Measurements from ENCODE around the gene FYB2.

Gene FYB2

DNA sequence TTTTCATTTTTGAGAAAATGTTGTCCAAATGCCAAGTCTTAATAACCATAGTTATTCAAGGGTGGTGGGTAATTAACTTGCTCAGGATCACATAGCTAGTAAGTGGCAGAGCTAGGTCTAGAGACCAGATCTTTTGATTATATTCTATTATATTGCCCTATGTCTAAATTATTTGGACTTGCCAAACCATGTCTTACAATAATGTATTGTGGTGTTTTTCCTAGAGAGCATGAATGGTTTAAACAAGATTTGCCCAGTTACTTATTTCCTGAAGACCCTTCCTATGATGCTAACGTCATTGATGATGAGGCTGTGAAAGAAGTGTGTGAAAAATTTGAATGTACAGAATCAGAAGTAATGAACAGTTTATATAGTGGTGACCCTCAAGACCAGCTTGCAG, 115.5 kb downstream of the FYB2 start:
- no peak overlapping the region for H3K9ac ChIP-seq
- H4K20me1 ChIP-seq (ENCODE audit: insufficient read depth): no peaks in the 10 kb centered on the region
- TF ChIP-seq, protein P1, sequence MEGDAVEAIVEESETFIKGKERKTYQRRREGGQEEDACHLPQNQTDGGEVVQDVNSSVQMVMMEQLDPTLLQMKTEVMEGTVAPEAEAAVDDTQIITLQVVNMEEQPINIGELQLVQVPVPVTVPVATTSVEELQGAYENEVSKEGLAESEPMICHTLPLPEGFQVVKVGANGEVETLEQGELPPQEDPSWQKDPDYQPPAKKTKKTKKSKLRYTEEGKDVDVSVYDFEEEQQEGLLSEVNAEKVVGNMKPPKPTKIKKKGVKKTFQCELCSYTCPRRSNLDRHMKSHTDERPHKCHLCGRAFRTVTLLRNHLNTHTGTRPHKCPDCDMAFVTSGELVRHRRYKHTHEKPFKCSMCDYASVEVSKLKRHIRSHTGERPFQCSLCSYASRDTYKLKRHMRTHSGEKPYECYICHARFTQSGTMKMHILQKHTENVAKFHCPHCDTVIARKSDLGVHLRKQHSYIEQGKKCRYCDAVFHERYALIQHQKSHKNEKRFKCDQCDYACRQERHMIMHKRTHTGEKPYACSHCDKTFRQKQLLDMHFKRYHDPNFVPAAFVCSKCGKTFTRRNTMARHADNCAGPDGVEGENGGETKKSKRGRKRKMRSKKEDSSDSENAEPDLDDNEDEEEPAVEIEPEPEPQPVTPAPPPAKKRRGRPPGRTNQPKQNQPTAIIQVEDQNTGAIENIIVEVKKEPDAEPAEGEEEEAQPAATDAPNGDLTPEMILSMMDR (conservative IDR thresholded peaks at IDR 0.05; ENCODE audit: low read depth, low read length): no peak
- H3K27me3 ChIP-seq (ENCODE audit: insufficient read depth, low read depth): no peaks in the 10 kb centered on the region
- no peak overlapping the region for H3K4me3 ChIP-seq (IDR thresholded peaks at IDR 0.05; ENCODE audit: insufficient read depth, low read depth, low read length)
- no peak overlapping the region for H3K27ac ChIP-seq
- H3K4me2 ChIP-seq: no peak overlapping the region
- no peaks in the 10 kb centered on the region for H3K36me3 ChIP-seq (ENCODE audit: insufficient read depth)
- H3K4me1 ChIP-seq (ENCODE audit: low read depth, poor library complexity, severe bottlenecking): peaks cover 11% of the 10 kb centered on the region
- H3K79me2 ChIP-seq (ENCODE audit: insufficient read depth, low read depth): no peaks in the 10 kb centered on the region
- no peak overlapping the region for H2AFZ ChIP-seq (ENCODE audit: low read depth)

DNA sequence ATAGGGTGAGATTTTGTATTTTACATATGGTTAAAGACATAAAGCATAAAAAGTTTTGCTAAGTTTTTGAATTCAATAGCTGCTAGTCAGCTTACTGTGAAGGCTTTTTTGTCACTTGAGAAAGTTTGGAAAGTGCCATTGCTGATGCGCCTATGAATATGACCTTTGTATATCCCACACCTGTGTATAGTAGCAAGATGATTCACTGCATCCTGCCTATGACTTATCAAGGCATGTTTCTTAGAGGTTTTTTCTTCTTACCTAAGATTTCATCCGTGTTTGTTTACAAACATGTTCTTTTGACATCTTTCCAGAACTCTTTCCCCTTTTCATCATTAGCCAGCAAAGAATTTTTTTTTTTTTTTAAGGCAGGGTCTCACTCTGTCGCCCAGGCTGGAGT, 122.5 kb downstream of the FYB2 start:
- TF ChIP-seq, protein P1 (conservative IDR thresholded peaks at IDR 0.05; ENCODE audit: low read depth, low read length): no peak
- Histone ChIP-seq H3K79me2 (ENCODE audit: insufficient read depth, low read depth) (no peaks in the 10 kb centered on the region), H2AFZ (ENCODE audit: low read depth) (no peak overlapping the region), H3K27ac (no peak overlapping the region), H4K20me1 (ENCODE audit: insufficient read depth) (no peaks in the 10 kb centered on the region), H3K4me1 (ENCODE audit: low read depth, poor library complexity, severe bottlenecking) (no peaks in the 10 kb centered on the region), H3K9ac (no peak overlapping the region), H3K27me3 (ENCODE audit: insufficient read depth, low read depth) (no peaks in the 10 kb centered on the region), H3K4me2 (no peak overlapping the region), H3K36me3 (ENCODE audit: insufficient read depth) (no peaks in the 10 kb centered on the region), H3K4me3 (IDR thresholded peaks at IDR 0.05; ENCODE audit: insufficient read depth, low read depth, low read length) (no peak overlapping the region)

DNA sequence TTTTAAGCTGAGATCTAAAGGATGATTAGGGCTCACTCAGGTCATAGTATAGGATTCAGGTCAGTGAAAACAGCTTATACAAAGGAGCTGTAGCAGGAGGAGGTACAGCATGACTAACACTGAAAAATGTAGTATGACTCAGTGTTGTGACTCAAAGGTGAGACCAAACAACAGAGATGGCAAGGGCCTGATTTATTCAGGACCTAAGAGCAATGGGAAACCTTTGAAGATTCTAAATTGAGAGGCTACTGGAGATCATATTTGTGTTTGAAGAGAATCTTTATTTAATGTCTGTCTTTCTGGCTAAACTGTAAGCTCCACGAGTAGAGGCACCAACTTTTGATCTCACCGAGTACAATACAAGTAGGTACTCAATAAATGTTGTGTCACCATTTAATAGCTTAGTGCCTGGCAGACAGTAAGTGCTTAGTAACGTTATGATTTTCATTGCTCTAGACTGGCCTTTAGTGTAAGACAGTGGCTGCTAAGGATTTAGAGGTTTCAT, 130.6 kb downstream of the FYB2 start:
- Histone ChIP-seq H4K20me1 (ENCODE audit: insufficient read depth) (no peaks in the 10 kb centered on the region), H3K4me3 (IDR thresholded peaks at IDR 0.05; ENCODE audit: insufficient read depth, low read depth, low read length) (no peak overlapping the region), H3K27ac (no peak overlapping the region), H2AFZ (ENCODE audit: low read depth) (no peak overlapping the region), H3K9ac (no peak overlapping the region), H3K4me1 (ENCODE audit: low read depth, poor library complexity, severe bottlenecking) (peaks cover 7% of the 10 kb centered on the region), H3K4me2 (no peak overlapping the region), H3K27me3 (ENCODE audit: insufficient read depth, low read depth) (no peaks in the 10 kb centered on the region), H3K79me2 (ENCODE audit: insufficient read depth, low read depth) (no peaks in the 10 kb centered on the region), H3K36me3 (ENCODE audit: insufficient read depth) (no peaks in the 10 kb centered on the region)
- TF ChIP-seq, protein P1 (conservative IDR thresholded peaks at IDR 0.05; ENCODE audit: low read depth, low read length): no peak

DNA sequence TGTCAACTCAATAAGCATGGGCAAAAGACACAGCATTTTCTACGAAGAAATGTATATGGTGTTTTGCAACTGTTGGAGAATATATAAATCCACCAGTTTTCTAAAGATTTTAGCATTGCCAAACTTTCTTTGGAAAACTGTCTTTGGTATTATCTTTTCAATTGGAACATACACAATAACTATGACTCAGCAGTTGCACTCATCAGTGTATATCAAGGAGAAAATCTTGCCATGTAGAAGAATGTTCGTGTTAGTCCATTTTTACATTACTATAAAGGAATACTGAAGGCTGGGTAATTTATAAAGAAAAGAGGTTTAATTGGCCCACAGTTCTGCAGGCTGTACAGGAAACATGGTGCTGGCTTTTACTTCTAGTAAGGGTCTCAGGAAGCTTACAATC, 133.0 kb downstream of the FYB2 start:
- Histone ChIP-seq H3K4me1 (ENCODE audit: low read depth, poor library complexity, severe bottlenecking) (peaks cover 7% of the 10 kb centered on the region), H4K20me1 (ENCODE audit: insufficient read depth) (no peaks in the 10 kb centered on the region), H3K9ac (no peak overlapping the region), H3K27ac (no peak overlapping the region), H3K4me3 (IDR thresholded peaks at IDR 0.05; ENCODE audit: insufficient read depth, low read depth, low read length) (no peak overlapping the region), H3K79me2 (ENCODE audit: insufficient read depth, low read depth) (no peaks in the 10 kb centered on the region), H3K36me3 (ENCODE audit: insufficient read depth) (no peaks in the 10 kb centered on the region), H2AFZ (ENCODE audit: low read depth) (no peak overlapping the region), H3K27me3 (ENCODE audit: insufficient read depth, low read depth) (no peaks in the 10 kb centered on the region), H3K4me2 (no peak overlapping the region)
- TF ChIP-seq, protein P1 (conservative IDR thresholded peaks at IDR 0.05; ENCODE audit: low read depth, low read length): no peak

All from KMS-11 (cell line).